HPDE6-E6E7 (cell line): ENCODE measurements around the gene PSMF1.
"Not testable (repeated sequence)": the region's sequence is repeated elsewhere in the genome, so short reads cannot be mapped to it uniquely, and the experiment has no call there.

Experiments
- DNase-seq: peaks from one replicate; pipeline ENCODE4 v3.0.0; 2011; ENCODE audit warnings: missing footprints; ENCODE audit errors: extremely low spot score

PSMF1 gene

GRCh38 chr20:1215386-1216170 is 97.2 kb downstream of the PSMF1 start:
- no peak for DNase-seq

GRCh38 chr20:1216527-1217427 is 98.4 kb downstream of the PSMF1 start:
- not testable (repeated sequence) for DNase-seq
